GM12864 (cell line): ENCODE data around the gene CYSTM1.

Experiments used
- DNase-seq: peaks from one replicate; pipeline ENCODE4 v3.0.0-alpha.2; 2011; ENCODE audit warnings: low read depth
- H3K4me3 ChIP-seq: 2 replicates; pipeline ENCODE4 v1.5.1; 2011; ENCODE audit warnings: mild to moderate bottlenecking, low read depth, low read length, control low read depth
- CTCF ChIP-seq: IDR thresholded peaks from 2 replicates; pipeline ENCODE4 v1.5.1; 2011; ENCODE audit warnings: low read depth, mild to moderate bottlenecking, moderate library complexity, low read length, control low read depth, inconsistent platforms; ENCODE audit errors: missing control alignments

CYSTM1 gene

GRCh38 chr5:140133514-140134167, 41.3 kb upstream of the CYSTM1 start:
- DNase-seq, result no peak
- H3K4me3 ChIP-seq, result no peak overlapping the region
- TF ChIP-seq CTCF, result no peak

GRCh38 chr5:140134277-140134935, 40.6 kb upstream of the CYSTM1 start:
- no peak overlapping the region for H3K4me3 ChIP-seq
- no peak for TF ChIP-seq CTCF
- DNase-seq, result no peak

GRCh38 chr5:140135127-140135526, 39.9 kb upstream of the CYSTM1 start:
- no peak for DNase-seq
- no peak overlapping the region for H3K4me3 ChIP-seq
- TF ChIP-seq CTCF, result no peak

- DNase-seq, result no peak
- TF ChIP-seq CTCF, result no peak
- no peak overlapping the region for H3K4me3 ChIP-seq
Measured at GRCh38 chr5:140136624-140137023, 38.4 kb upstream of the CYSTM1 start.

GRCh38 chr5:140140435-140140834, 34.6 kb upstream of the CYSTM1 start:
- no peak overlapping the region for H3K4me3 ChIP-seq
- no peak for TF ChIP-seq CTCF
- DNase-seq, result no peak

GRCh38 chr5:140141241-140141640, 33.7 kb upstream of the CYSTM1 start:
- DNase-seq, result no peak
- H3K4me3 ChIP-seq, result no peak overlapping the region
- TF ChIP-seq CTCF, result no peak

- no peak overlapping the region for H3K4me3 ChIP-seq
- DNase-seq, result no peak
- TF ChIP-seq CTCF, result no peak
Measured at GRCh38 chr5:140142246-140142645, 32.7 kb upstream of the CYSTM1 start.
